Right atrium auricular region (tissue), 2 donors: ENCODE measurements around the gene CNGA3. TPM values are rescaled to one million over a fixed set of nuclear protein-coding genes. Genes with fewer than 3 reads are reported as not detected.

Source experiments
- DNase-seq: peaks from one replicate; pipeline ENCODE4 v3.0.0-alpha.2; 2019; ENCODE audit warnings: low spot score
- H3K27ac ChIP-seq, 2 donors: fragments of 200-600 bp; sonication (generic); 1 replicate in 1 of 2; 2 replicates in 1 of 2; pipeline ENCODE4 v1.5.1; 2016 to 2019
- H3K27me3 ChIP-seq, 2 donors: fragments of 200-600 bp; sonication (generic); one replicate each; pipeline versions ENCODE4 v1.5.1 to v1.6.0; 2017 to 2019
- H3K36me3 ChIP-seq: fragments of 200-600 bp; sonication (generic); one replicate; pipeline ENCODE4 v1.5.1; 2016
- H3K4me1 ChIP-seq, 2 donors: fragments of 200-600 bp; sonication (generic); one replicate each; pipeline versions ENCODE4 v1.5.1 to v1.6.0; 2017 to 2019
- H3K4me3 ChIP-seq, 2 donors: fragments of 200-600 bp; sonication (generic); 1 replicate in 1 of 2; 2 replicates in 1 of 2; pipeline ENCODE4 v1.5.1; 2017 to 2019; ENCODE audit warnings: mild to moderate bottlenecking in 1 of 2, moderate library complexity in 1 of 2
- H3K9me3 ChIP-seq, 2 donors: fragments of 200-600 bp; sonication (generic); one replicate each; pipeline ENCODE4 v1.5.1; 2019
- CTCF ChIP-seq, 2 donors: fragments of 200-600 bp; sonication (generic); IDR thresholded peaks; one replicate each; pipeline ENCODE4 v1.5.1; 2019; ENCODE audit warnings: antibody characterized with exemption in 2 of 2
- total RNA-seq, 2 donors: library from RNA; depleted of rRNA; stranded (reverse); fragments of >200 nt; gene quantifications; one replicate each; pipeline ENCODE4 v1.1.0, GENCODE V29; 2016

CNGA3 gene
- total RNA-seq, 2 donors from 2014 or later: not detected

GRCh38 chr2:98333922-98334321 lies 12.3 kb upstream of the CNGA3 start:
- H3K4me3 ChIP-seq: no peak overlapping the region
- H3K27ac ChIP-seq: no peak overlapping the region
- TF ChIP-seq CTCF (IDR thresholded peaks at IDR 0.05): no peak
- peaks cover 0 to 9% of the 10 kb centered on the region in 2 donors for H3K9me3 ChIP-seq
- DNase-seq: no peak
- H3K27me3 ChIP-seq: no peaks in the 10 kb centered on the region
- H3K4me1 ChIP-seq: no peaks in the 10 kb centered on the region
- no peaks in the 10 kb centered on the region for H3K36me3 ChIP-seq

GRCh38 chr2:98334439-98335078 lies 11.7 kb upstream of the CNGA3 start:
- H3K36me3 ChIP-seq: no peaks in the 10 kb centered on the region
- no peak for TF ChIP-seq CTCF (IDR thresholded peaks at IDR 0.05)
- H3K27ac ChIP-seq: no peak overlapping the region
- H3K4me3 ChIP-seq: no peak overlapping the region
- H3K4me1 ChIP-seq: no peaks in the 10 kb centered on the region
- no peak for DNase-seq
- H3K27me3 ChIP-seq: no peaks in the 10 kb centered on the region
- H3K9me3 ChIP-seq: peaks cover 0 to 9% of the 10 kb centered on the region in 2 donors

- DNase-seq: no peak
Observed at GRCh38 chr2:98335271-98335670, 11.0 kb upstream of the CNGA3 start.

GRCh38 chr2:98341241-98341640 lies 5.0 kb upstream of the CNGA3 start:
- H3K27me3 ChIP-seq: peaks cover 4 to 5% of the 10 kb centered on the region in 2 donors
- no peak for DNase-seq
- H3K4me3 ChIP-seq: no peak overlapping the region
- H3K4me1 ChIP-seq: peaks cover 0 to 2% of the 10 kb centered on the region in 2 donors
- H3K36me3 ChIP-seq: no peaks in the 10 kb centered on the region
- TF ChIP-seq CTCF (IDR thresholded peaks at IDR 0.05): no peak
- H3K9me3 ChIP-seq: peaks cover 0 to 9% of the 10 kb centered on the region in 2 donors
- no peak overlapping the region for H3K27ac ChIP-seq

More at GRCh38 chr2:98335271-98335670, 11.0 kb upstream of the CNGA3 start:
- no peaks in the 10 kb centered on the region for H3K36me3 ChIP-seq
- H3K9me3 ChIP-seq: peaks cover 0 to 9% of the 10 kb centered on the region in 2 donors
- H3K27me3 ChIP-seq: no peaks in the 10 kb centered on the region
- no peaks in the 10 kb centered on the region for H3K4me1 ChIP-seq
- no peak overlapping the region for H3K4me3 ChIP-seq
- no peak overlapping the region for H3K27ac ChIP-seq
- TF ChIP-seq CTCF (IDR thresholded peaks at IDR 0.05): no peak

GRCh38 chr2:98343285-98343684 lies 3.0 kb upstream of the CNGA3 start:
- H3K4me3 ChIP-seq: no peak overlapping the region
- H3K9me3 ChIP-seq: peaks cover 0 to 5% of the 10 kb centered on the region in 2 donors
- peaks cover 16 to 25% of the 10 kb centered on the region in 2 donors for H3K27me3 ChIP-seq
- DNase-seq: no peak
- H3K36me3 ChIP-seq: no peaks in the 10 kb centered on the region
- no peak overlapping the region for H3K27ac ChIP-seq
- H3K4me1 ChIP-seq: peaks cover 0 to 13% of the 10 kb centered on the region in 2 donors
- no peak for TF ChIP-seq CTCF (IDR thresholded peaks at IDR 0.05)
